ENCODE results near the gene KCNT2.

KCNT2 gene

GRCh38 chr1:196454792-196455191, 153.4 kb downstream of the KCNT2 start:
- DNase-seq (ENCODE audit: insufficient read length, low spot score) (no peak), FAIRE-seq (no peak)
- no peak for TF ChIP-seq CTCF (IDR thresholded peaks at IDR 0.05; ENCODE audit: insufficient read depth, missing control alignments)

- TF ChIP-seq CTCF (IDR thresholded peaks at IDR 0.05; ENCODE audit: insufficient read depth, missing control alignments) = no peak
- no peak for FAIRE-seq
Measured at GRCh38 chr1:196451103-196451502, 157.1 kb downstream of the KCNT2 start.

GRCh38 chr1:196450143-196451095, 157.8 kb downstream of the KCNT2 start:
- FAIRE-seq = peak; percentile 91
- TF ChIP-seq CTCF (IDR thresholded peaks at IDR 0.05; ENCODE audit: insufficient read depth, missing control alignments) = no peak
- no peak for DNase-seq (ENCODE audit: insufficient read length, low spot score)

More at GRCh38 chr1:196451103-196451502, 157.1 kb downstream of the KCNT2 start:
- DNase-seq (ENCODE audit: insufficient read length, low spot score) = no peak

GRCh38 chr1:196449460-196449859, 158.8 kb downstream of the KCNT2 start:
- no peak for TF ChIP-seq CTCF (IDR thresholded peaks at IDR 0.05; ENCODE audit: insufficient read depth, missing control alignments)
- DNase-seq (ENCODE audit: insufficient read length, low spot score) = no peak
- no peak for FAIRE-seq

- peak; percentile 94 for FAIRE-seq
- no peak for TF ChIP-seq CTCF (IDR thresholded peaks at IDR 0.05; ENCODE audit: insufficient read depth, missing control alignments)
- no peak for DNase-seq (ENCODE audit: insufficient read length, low spot score)
Measured at GRCh38 chr1:196445775-196446174, 162.5 kb downstream of the KCNT2 start.

- FAIRE-seq (peak; percentile 84), DNase-seq (ENCODE audit: insufficient read length, low spot score) (no peak)
- TF ChIP-seq CTCF (IDR thresholded peaks at IDR 0.05; ENCODE audit: insufficient read depth, missing control alignments) = no peak
Measured at GRCh38 chr1:196444634-196445033, 163.6 kb downstream of the KCNT2 start.

GRCh38 chr1:196442366-196442765, 165.9 kb downstream of the KCNT2 start:
- FAIRE-seq (no peak), DNase-seq (ENCODE audit: insufficient read length, low spot score) (no peak)
- no peak for TF ChIP-seq CTCF (IDR thresholded peaks at IDR 0.05; ENCODE audit: insufficient read depth, missing control alignments)
